LNCAP (cell line): Measurements from ENCODE around the gene MAP4K1.
A peak's percentile ranks its signal among the peaks of the same experiment; 100 is the strongest.

ENCODE experiments used
- TF ChIP-seq, protein P1 (sequence below): fragments of 450-650 bp; IDR thresholded peaks from 2 replicates; pipeline ENCODE4 v1.5.1; 2017; ENCODE audit warnings: mild to moderate bottlenecking

MAP4K1 gene

DNA sequence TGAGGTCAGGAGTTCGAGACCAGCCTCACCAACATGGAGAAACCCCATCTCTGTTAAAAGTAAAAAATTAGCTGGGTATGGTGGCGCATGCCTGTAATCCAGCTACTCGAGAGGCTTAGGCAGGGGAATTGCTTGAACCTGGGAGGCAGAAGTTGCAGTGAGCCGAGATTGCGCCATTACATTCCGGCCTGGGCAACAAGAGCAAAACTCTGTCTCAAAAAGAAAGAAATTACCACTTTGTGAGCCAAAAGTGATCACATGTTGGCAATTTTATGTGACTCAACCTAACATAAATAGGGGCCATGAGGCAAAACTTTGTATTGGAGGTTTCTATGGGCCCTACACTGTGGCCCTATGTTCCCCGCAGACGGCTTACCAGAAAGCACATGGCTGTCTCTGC is 72.2 kb downstream of the MAP4K1 start:
- TF ChIP-seq, protein P1, sequence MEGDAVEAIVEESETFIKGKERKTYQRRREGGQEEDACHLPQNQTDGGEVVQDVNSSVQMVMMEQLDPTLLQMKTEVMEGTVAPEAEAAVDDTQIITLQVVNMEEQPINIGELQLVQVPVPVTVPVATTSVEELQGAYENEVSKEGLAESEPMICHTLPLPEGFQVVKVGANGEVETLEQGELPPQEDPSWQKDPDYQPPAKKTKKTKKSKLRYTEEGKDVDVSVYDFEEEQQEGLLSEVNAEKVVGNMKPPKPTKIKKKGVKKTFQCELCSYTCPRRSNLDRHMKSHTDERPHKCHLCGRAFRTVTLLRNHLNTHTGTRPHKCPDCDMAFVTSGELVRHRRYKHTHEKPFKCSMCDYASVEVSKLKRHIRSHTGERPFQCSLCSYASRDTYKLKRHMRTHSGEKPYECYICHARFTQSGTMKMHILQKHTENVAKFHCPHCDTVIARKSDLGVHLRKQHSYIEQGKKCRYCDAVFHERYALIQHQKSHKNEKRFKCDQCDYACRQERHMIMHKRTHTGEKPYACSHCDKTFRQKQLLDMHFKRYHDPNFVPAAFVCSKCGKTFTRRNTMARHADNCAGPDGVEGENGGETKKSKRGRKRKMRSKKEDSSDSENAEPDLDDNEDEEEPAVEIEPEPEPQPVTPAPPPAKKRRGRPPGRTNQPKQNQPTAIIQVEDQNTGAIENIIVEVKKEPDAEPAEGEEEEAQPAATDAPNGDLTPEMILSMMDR, result no peak

DNA sequence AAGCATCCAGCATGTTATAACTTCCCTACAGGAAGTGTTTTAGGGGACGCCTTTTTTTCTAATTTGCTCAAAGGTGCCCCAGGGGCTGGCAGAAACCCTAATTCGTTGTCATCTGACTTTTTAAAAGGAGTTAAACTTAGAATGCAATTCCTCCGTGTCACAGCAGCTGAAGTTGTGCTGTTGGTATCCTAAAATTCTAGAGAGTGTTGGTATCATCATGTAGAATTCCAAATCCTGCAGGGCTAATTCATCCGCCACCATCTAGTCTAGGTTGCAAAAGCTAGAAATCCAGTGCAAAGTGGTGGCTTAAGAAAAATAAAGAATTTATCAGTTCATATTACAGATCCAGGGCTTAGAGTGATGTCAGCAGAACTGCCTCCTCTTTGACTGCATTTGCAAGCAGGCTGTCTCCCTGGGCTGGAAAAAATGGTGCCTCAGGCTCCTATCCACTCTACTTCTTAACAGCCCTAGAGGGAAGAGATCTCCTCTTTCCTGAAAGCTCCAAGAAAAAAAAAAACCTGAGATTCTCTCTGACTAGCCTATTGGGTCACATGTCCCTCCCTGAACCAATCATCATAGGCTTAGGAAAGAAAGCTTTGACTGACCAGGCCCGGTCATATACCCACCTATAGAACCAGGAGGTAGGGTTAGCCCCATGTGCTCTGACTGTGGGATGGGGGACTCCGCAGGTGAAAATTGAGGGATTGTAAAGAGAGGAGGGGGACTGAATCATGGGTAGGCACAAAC is 73.0 kb downstream of the MAP4K1 start:
- TF ChIP-seq, protein P1, result 0 out of 2 replicates have a peak, but pooled peaks have one; percentile 4

DNA sequence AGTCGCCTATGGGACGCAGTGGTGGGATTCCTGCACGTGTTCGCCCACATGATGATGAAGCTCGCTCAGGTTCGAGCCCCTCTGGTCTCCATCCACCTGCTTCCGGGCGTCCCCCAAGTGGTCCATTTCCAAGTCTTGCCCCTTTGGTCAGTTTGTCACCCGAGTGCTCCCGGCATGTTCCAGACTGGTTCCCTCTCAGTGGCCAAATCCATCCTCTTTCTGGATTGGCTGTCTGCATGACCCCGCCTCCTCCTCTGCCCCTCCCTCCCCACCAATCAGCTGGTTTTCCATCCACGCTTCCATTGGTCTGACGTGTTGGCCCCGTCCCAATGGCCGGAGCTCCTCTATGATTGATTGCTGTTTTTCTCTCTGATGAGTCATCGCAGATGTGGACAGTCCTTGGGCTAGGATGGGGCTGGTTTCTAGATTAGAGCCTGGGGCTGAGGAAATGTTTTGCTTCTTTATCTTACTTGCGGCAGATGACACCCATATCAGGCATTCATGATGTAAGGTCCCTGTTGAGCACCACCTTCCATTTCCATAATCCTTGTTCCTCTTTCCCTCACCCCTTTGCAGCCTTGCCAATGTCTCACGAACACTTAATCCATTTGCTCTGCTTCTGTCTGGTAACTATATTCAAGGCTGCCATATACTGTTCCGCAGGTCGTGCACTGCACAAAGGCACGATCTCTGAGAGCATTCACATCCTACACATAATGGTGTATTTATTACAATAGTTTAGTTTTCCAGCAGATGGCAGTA is 73.8 kb downstream of the MAP4K1 start:
- TF ChIP-seq, protein P1, result peak; percentile 66

DNA sequence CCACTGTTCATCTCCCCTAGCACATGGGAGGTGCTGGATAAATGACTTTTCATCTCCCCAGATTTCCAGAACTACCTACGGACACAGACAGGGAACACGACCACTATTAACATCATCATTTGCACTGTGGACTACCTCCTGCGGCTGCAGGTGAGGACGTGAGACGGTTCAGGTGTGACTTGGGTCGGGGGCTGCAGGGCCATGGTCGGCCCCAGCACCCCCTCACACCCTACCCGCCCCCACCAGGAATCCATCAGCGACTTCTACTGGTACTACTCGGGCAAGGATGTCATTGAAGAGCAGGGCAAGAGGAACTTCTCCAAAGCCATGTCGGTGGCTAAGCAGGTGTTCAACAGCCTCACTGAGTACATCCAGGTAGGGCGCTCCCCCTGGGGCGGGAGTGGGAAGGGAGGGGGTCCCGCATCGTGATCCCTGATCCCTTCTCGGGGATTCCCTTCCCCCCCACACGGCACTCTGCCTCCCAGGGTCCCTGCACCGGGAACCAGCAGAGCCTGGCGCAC is 74.4 kb downstream of the MAP4K1 start:
- TF ChIP-seq, protein P1, result no peak

DNA sequence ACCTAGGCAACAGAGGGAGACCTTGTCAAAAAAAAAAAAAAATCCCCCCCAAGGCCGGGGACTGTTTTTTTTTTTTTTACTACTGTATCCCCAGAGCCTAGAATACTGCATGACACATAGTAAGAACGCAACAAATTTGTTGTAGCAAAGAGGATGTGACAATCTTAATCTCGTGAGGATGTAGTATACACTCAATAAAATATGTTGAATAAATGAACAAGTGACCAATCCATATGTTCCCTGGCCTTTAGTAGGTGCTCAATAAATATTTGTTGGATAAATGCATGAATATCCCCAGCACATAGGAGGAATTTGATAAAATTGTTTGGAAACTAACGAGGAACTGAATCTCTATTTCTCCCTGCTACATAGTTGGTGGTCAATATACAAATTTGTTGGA is 75.7 kb downstream of the MAP4K1 start:
- TF ChIP-seq, protein P1, result no peak

DNA sequence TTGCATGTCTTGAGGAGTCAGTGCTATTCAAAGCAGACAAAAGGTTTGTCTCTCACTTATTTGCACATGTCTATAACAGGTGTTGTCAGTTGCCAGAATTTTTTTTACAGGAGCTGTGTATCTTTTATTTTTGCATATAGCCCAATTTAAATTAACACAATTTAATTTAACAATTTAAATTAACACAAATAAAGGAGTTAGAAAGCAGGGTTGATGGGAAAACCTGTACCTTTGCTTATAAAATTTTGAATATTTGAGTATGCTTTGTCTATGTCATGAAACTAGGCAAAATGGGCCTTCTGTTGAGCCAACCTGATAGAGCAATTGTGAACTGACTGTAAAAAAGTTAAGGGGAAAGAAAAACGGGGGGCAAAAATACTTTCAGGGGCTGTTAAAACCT is 78.0 kb downstream of the MAP4K1 start:
- TF ChIP-seq, protein P1, result no peak

DNA sequence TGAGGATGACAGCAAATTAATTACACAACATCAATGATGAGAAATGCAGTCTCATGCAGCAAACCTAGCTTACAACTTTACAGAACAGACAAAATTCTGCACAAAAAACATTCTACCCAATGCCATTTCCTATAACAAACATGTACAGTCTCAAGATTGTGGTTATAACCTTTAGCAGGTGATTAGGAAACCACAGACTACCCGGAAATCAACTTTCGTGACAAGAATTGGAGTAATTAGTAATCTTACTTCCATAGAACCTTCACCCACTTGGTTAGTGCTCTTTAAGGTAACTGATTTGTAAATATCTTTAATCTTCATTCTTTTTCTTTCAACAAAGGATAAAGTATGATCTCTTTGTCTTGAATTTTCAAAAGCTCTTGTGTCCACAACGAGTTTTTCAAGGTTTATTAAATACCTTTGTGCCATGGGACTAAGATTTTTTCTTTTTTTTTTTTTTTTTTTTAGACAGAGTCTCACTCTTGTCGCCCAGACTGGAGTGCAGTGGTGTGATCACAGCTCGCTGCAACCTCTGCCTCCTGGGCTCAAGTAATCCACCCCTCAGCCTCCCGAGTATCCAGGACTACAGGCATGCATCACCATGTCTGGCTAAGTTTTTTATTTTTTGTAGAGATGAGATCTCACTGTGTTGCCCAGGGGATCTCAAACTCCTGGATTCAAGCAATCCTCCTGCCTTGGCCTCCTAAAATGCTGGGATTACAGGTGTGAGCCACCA is 78.8 kb downstream of the MAP4K1 start:
- TF ChIP-seq, protein P1, result no peak
